Natural killer cell (primary cell): ENCODE results near the gene ZEB1. TPM values are rescaled to one million over a fixed set of nuclear protein-coding genes. Genes with fewer than 3 reads are reported as not detected.

ENCODE experiments used
- ATAC-seq, 3 donors: fragments of 150-1000 bp in 2 of 3; fragments of 200-7000 bp in 1 of 3; cut with Tn5 transposase; 1 replicate in 1 of 3; 2 replicates in 2 of 3; pipeline ENCODE4 v1.10.0; 2021; ENCODE audit warnings: mild to moderate bottlenecking in 2 of 3, moderate library complexity in 2 of 3
- DNase-seq, 2 donors: peaks; one replicate each; pipeline versions ENCODE4 v3.0.0 to v3.0.0-alpha.2; 2013 to 2021; ENCODE audit warnings: mixed read lengths in 1 of 2
- H3K27ac ChIP-seq: one replicate; pipeline ENCODE4 v1.5.1; 2013; ENCODE audit warnings: mild to moderate bottlenecking, low read length
- H3K27me3 ChIP-seq: one replicate; pipeline ENCODE4 v1.6.1; 2013; ENCODE audit warnings: low read length; ENCODE audit not compliant: control insufficient read depth, insufficient read depth
- H3K36me3 ChIP-seq: one replicate; pipeline ENCODE4 v1.6.1; 2013; ENCODE audit warnings: low read length; ENCODE audit not compliant: control insufficient read depth, insufficient read depth
- H3K4me1 ChIP-seq: one replicate; pipeline ENCODE4 v1.6.1; 2013; ENCODE audit warnings: low read length; ENCODE audit not compliant: control insufficient read depth, insufficient read depth
- H3K4me3 ChIP-seq: one replicate; pipeline ENCODE4 v1.5.1; 2013; ENCODE audit warnings: low read length
- H3K9me3 ChIP-seq: one replicate; pipeline ENCODE4 v1.6.1; 2013; ENCODE audit warnings: low read length; ENCODE audit not compliant: control insufficient read depth, insufficient read depth
- H3K27ac Mint-ChIP-seq, 2 donors: one replicate each; pipeline ENCODE4 v1.8.0; 2022; ENCODE audit warnings: mild to moderate bottlenecking in 2 of 2, mixed read lengths in 2 of 2, moderate library complexity in 1 of 2
- H3K27me3 Mint-ChIP-seq, 2 donors: one replicate each; pipeline ENCODE4 v1.8.0; 2022; ENCODE audit warnings: low read depth in 2 of 2, mixed read lengths in 2 of 2
- H3K36me3 Mint-ChIP-seq: one replicate; pipeline ENCODE4 v1.8.0; 2022; ENCODE audit warnings: mixed read lengths
- H3K4me1 Mint-ChIP-seq, 2 donors: one replicate each; pipeline ENCODE4 v1.8.0; 2022; ENCODE audit warnings: mixed read lengths in 2 of 2
- H3K4me3 Mint-ChIP-seq: one replicate; pipeline ENCODE4 v1.8.0; 2022; ENCODE audit warnings: mild to moderate bottlenecking, moderate library complexity, mixed read lengths
- H3K9me3 Mint-ChIP-seq, 2 donors: one replicate each; pipeline ENCODE4 v1.8.0; 2022; ENCODE audit warnings: mixed read lengths in 2 of 2
- WGBS: methylation state at CpG from one replicate; pipeline ENCODE4 v1.1.7; 2013; ENCODE audit warnings: missing lambda C conversion rate; ENCODE audit not compliant: insufficient coverage; 5-methylcytosine and 5-hydroxymethylcytosine counted together
- intact Hi-C: fragments of 100-400 bp; cut with micrococcal nuclease; formaldehyde crosslinking; loops from one replicate; pipeline ENCODE4 v1.14.2; 2022
- total RNA-seq, 4 donors: library from RNA; stranded (reverse); fragments of 120-200 nt in 1 of 4; gene quantifications; one replicate each; pipeline versions ENCODE4 v1.2.3 to v1.2.4, GENCODE V29; 2013 to 2022
- TF ChIP-seq, protein P1 (sequence below): fragments of 200-600 bp; IDR thresholded peaks from one replicate; pipeline ENCODE4 v1.8.0; 2022; ENCODE audit warnings: antibody characterized with exemption

The ZEB1 gene
- total RNA-seq, 3 donors from 2014 or later (not counting 1 experiment from before 2014, with no cell fraction given) = 29.3 to 30.6 (median 29.7) TPM

- H3K36me3 Mint-ChIP-seq = no peaks in the 10 kb centered on the region
- H3K9me3 Mint-ChIP-seq = no peaks in the 10 kb centered on the region
- H3K27me3 Mint-ChIP-seq = peaks cover 0 to 8% of the 10 kb centered on the region in 2 donors
- H3K4me1 Mint-ChIP-seq = peaks cover 27 to 43% of the 10 kb centered on the region in 2 donors
- peak overlapping the region; percentile 95 for H3K4me3 Mint-ChIP-seq
- H3K4me1 ChIP-seq = peaks cover 17% of the 10 kb centered on the region
- peak overlapping the region; percentile 96 for H3K27ac ChIP-seq
- H3K4me3 ChIP-seq = peak overlapping the region; percentile 93
- no peak for DNase-seq
- no peaks in the 10 kb centered on the region for H3K9me3 ChIP-seq
- peak overlapping the region; percentile 64 to 94 for H3K27ac Mint-ChIP-seq
- intact Hi-C loops = loop anchor here (5.0 to 10.0 kb wide), 3 partner anchors 183 to 737 kb away; partner anchors contain the start of genes KIF5B and ZNF438
- peak in 1 of 3 donors; percentile 59 for ATAC-seq
- TF ChIP-seq, protein P1, sequence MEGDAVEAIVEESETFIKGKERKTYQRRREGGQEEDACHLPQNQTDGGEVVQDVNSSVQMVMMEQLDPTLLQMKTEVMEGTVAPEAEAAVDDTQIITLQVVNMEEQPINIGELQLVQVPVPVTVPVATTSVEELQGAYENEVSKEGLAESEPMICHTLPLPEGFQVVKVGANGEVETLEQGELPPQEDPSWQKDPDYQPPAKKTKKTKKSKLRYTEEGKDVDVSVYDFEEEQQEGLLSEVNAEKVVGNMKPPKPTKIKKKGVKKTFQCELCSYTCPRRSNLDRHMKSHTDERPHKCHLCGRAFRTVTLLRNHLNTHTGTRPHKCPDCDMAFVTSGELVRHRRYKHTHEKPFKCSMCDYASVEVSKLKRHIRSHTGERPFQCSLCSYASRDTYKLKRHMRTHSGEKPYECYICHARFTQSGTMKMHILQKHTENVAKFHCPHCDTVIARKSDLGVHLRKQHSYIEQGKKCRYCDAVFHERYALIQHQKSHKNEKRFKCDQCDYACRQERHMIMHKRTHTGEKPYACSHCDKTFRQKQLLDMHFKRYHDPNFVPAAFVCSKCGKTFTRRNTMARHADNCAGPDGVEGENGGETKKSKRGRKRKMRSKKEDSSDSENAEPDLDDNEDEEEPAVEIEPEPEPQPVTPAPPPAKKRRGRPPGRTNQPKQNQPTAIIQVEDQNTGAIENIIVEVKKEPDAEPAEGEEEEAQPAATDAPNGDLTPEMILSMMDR = no peak
- 1% methylated on average over 14 of the region's 21 CpGs for WGBS
- H3K27me3 ChIP-seq = no peaks in the 10 kb centered on the region
- H3K36me3 ChIP-seq = no peaks in the 10 kb centered on the region
Observed at GRCh38 chr10:31317652-31318381, 1.2 kb upstream of the ZEB1 start.

- peaks cover 17% of the 10 kb centered on the region for H3K4me1 ChIP-seq
- no peaks in the 10 kb centered on the region for H3K27me3 ChIP-seq
- TF ChIP-seq, protein P1 = no peak
- Mint-ChIP-seq H3K4me1 (peaks cover 27 to 44% of the 10 kb centered on the region in 2 donors), H3K27ac (peak overlapping the region; percentile 64 to 94), H3K9me3 (no peaks in the 10 kb centered on the region), H3K27me3 (peaks cover 0 to 8% of the 10 kb centered on the region in 2 donors), H3K36me3 (no peaks in the 10 kb centered on the region), H3K4me3 (peak overlapping the region; percentile 95)
- ATAC-seq (peak; percentile 45 to 74 (median 47)), DNase-seq (peak; percentile 60 to 85)
- under 1% methylated on average over 29 of the region's 32 CpGs for WGBS
- H3K27ac ChIP-seq = peak overlapping the region; percentile 96
- H3K36me3 ChIP-seq = no peaks in the 10 kb centered on the region
- peak overlapping the region; percentile 93 for H3K4me3 ChIP-seq
- intact Hi-C loops = loop anchor here (5.0 to 10.0 kb wide), 3 partner anchors 184 to 736 kb away; partner anchors contain the start of genes KIF5B and ZNF438
- no peaks in the 10 kb centered on the region for H3K9me3 ChIP-seq
Observed at GRCh38 chr10:31318382-31318853, 598 bp upstream of the ZEB1 start.

GRCh38 chr10:31319602-31320549 lies 860 bp downstream of the ZEB1 start:
- no peaks in the 10 kb centered on the region for H3K27me3 ChIP-seq
- under 1% methylated on average over 129 of the region's 129 CpGs for WGBS
- DNase-seq = peak; percentile 31 to 75
- Mint-ChIP-seq H3K4me3 (peak overlapping the region; percentile 95), H3K36me3 (no peaks in the 10 kb centered on the region), H3K27me3 (peaks cover 0 to 8% of the 10 kb centered on the region in 2 donors), H3K27ac (peak overlapping the region; percentile 61 to 94), H3K9me3 (no peaks in the 10 kb centered on the region), H3K4me1 (peaks cover 27 to 44% of the 10 kb centered on the region in 2 donors)
- intact Hi-C loops = loop anchor here (5.0 to 10.0 kb wide), 3 partner anchors 185 to 735 kb away; partner anchors contain the start of genes KIF5B and ZNF438
- H3K27ac ChIP-seq = peak overlapping the region; percentile 73
- H3K4me3 ChIP-seq = peak overlapping the region; percentile 93
- H3K4me1 ChIP-seq = peaks cover 17% of the 10 kb centered on the region
- peak; percentile 2 to 12 (median 3) for ATAC-seq
- TF ChIP-seq, protein P1 = no peak
- H3K36me3 ChIP-seq = no peaks in the 10 kb centered on the region
- H3K9me3 ChIP-seq = no peaks in the 10 kb centered on the region
